T-helper 17 cell (primary cell): Measurements from ENCODE around the gene PIGL. TPM values are rescaled to one million over a fixed set of nuclear protein-coding genes. Genes with fewer than 3 reads are reported as not detected.
"Not testable (repeated sequence)": the region's sequence is repeated elsewhere in the genome, so short reads cannot be mapped to it uniquely, and the experiment has no call there.

Experiments used
- ATAC-seq: fragments of 150-1000 bp; cut with Tn5 transposase; 2 replicates; pipeline ENCODE4 v1.10.0; 2021; ENCODE audit warnings: mild to moderate bottlenecking, moderate library complexity
- DNase-seq, 3 donors: peaks; one replicate each; pipeline versions ENCODE4 v3.0.0 to v3.0.0-alpha.2; 2020 to 2021
- H3K9me3 ChIP-seq: one replicate; pipeline ENCODE4 v1.7.0; 2013; ENCODE audit warnings: low read length, mild to moderate bottlenecking; ENCODE audit not compliant: control insufficient read depth, poor library complexity, severe bottlenecking
- H3K27ac Mint-ChIP-seq: one replicate; pipeline ENCODE4 v1.8.0; 2022; ENCODE audit warnings: mild to moderate bottlenecking, moderate library complexity, mixed read lengths
- H3K27me3 Mint-ChIP-seq: one replicate; pipeline ENCODE4 v1.8.0; 2022; ENCODE audit warnings: mixed read lengths
- H3K36me3 Mint-ChIP-seq: one replicate; pipeline ENCODE4 v1.8.0; 2022; ENCODE audit warnings: low read depth, mixed read lengths
- H3K4me1 Mint-ChIP-seq: one replicate; pipeline ENCODE4 v1.8.0; 2022; ENCODE audit warnings: mild to moderate bottlenecking, mixed read lengths
- H3K4me3 Mint-ChIP-seq: one replicate; pipeline ENCODE4 v1.8.0; 2022; ENCODE audit warnings: mild to moderate bottlenecking, moderate library complexity, mixed read lengths
- total RNA-seq, 4 donors: library from RNA in 2 of 4; stranded (reverse) in 2 of 4; gene quantifications; one replicate each; pipeline ENCODE4 v1.2.3 and lab custom pipeline; 2022 to 2026

Gene PIGL
- total RNA-seq, 2 donors from 2014 or later = 54.5 to 69.0 TPM

- H3K4me1 Mint-ChIP-seq = peaks cover 45% of the 10 kb centered on the region
- H3K9me3 ChIP-seq, DNase-seq, H3K36me3 Mint-ChIP-seq, H3K27me3 Mint-ChIP-seq: not testable (repeated sequence)
- peak overlapping the region; percentile 41 for H3K4me3 Mint-ChIP-seq
- peak overlapping the region; percentile 96 for H3K27ac Mint-ChIP-seq
- ATAC-seq = peak; percentile 12
Measured at GRCh38 chr17:16202554-16203500, 14.2 kb upstream of the PIGL start.

DNA sequence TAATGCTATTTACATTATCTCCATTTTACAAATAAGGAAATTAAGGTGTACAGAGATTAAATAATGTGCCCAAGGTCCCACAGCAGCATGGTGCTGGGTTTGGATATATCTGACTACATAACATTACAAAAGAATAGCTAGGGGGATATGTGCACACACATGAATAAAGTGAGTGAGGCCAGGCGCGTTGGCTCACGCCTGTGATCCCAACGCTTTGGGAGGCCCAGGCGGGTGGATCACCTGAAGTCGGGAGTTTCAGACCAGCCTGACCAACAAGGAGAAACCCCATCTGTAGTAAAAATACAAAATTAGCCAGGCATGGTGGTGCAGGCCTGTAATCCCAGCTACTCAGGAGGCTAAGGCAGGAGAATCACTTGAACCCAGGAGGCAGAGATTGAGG is 12.2 kb upstream of the PIGL start:
- not testable (repeated sequence) for H3K36me3 Mint-ChIP-seq, ATAC-seq, H3K9me3 ChIP-seq, DNase-seq, H3K27me3 Mint-ChIP-seq
- Mint-ChIP-seq H3K4me3 (peak overlapping the region; percentile 45), H3K27ac (peak overlapping the region; percentile 96), H3K4me1 (peaks cover 39% of the 10 kb centered on the region)

DNA sequence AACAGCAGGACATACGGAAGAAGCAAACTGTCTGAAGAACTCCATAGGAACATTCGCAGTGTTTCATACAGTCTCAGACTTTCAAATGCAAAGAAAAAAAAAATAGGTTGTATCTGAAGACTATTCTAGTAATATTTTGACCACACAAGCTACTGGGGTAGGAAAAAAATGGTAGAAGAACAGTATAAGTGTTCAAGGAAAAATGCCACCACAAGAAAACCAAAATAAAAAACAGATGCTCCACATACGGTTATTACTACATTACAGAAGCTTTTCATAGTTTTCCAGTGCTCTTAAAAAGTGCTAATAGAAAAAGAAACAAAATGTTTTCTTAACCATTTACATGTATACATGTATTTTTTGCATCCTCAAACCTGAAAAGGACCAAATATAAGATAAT is 5.4 kb upstream of the PIGL start:
- Mint-ChIP-seq H3K27ac (peak overlapping the region; percentile 80), H3K4me1 (peaks cover 28% of the 10 kb centered on the region), H3K4me3 (peak overlapping the region; percentile 5), H3K27me3 (no peaks in the 10 kb centered on the region), H3K36me3 (no peaks in the 10 kb centered on the region)
- no peak for ATAC-seq
- no peaks in the 10 kb centered on the region for H3K9me3 ChIP-seq
- DNase-seq = no peak

DNA sequence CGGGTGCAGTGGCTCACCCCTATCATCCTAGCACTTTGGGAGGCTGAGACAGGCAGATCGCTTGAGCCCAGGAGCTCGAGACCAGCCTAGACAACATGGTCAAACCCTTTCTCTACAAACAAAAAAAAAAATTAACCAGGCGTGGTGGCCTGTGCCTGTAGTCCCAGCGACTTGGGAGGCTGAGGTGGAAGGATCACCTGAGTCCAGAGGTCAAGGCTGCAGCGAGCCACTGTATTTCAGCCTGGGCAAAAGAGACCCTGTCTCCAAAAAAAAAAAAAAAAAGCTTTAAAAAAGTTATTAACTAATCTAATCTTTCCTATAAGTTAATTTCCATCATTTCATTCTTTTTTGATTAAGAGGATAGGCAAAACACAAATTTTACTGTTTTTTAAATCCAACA is 4.2 kb upstream of the PIGL start:
- DNase-seq (no peak), ATAC-seq (no peak)
- Mint-ChIP-seq H3K4me1 (peaks cover 32% of the 10 kb centered on the region), H3K27ac (peak overlapping the region; percentile 80), H3K4me3 (peak overlapping the region; percentile 94), H3K27me3 (no peaks in the 10 kb centered on the region), H3K36me3 (no peaks in the 10 kb centered on the region)
- no peaks in the 10 kb centered on the region for H3K9me3 ChIP-seq

DNA sequence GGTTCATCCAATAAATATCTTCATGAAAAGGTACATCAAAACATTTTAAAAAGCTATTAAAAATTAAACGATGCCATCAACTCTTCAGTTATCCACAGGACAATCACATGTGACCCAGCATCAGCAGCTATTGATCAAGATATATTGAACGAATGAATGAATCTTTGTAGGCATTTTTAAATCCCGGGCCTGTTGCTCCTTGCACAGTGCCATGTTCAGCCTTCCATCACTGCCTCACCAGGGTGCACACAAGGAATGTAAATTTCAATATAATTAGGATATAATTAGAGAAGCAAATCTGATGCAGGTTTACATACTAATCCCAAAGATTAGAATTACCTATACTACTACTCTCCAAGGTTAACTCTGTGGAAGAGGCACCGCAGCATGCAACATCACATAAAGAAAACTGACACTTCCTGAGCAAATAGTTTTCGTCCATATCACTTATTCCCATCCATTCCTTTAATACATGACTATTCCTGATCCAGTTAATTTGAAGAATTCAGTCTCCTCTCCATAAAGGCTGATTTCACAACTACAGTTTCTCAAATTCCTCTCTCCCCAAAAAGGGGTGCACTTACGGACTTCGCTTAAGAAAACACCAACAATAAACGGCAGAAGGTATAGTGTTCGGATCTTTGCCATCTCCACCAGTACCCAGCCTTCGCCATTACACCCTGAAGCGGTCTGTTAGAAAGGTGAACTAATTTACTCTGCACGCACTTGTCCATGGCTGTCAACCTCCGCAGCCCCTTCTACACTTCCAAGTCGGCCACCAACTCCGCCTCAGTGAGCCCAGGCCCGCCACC is 2.6 kb upstream of the PIGL start:
- ATAC-seq = no peak
- no peak for DNase-seq
- H3K4me1 Mint-ChIP-seq = peaks cover 32% of the 10 kb centered on the region

DNA sequence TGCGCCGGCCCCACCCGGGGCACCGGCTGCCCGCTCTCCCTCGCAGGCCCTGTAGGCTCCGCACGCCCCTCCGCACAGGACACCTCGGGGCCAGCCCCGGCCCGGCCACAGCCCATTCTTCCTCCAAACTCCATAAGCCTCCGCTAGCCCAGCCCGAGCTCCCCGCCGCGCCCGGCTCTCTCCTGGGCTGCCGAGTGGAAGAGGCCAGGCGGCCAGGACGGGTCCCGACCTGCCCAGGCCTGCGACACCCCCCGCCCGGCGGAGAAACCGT is 2.1 kb upstream of the PIGL start:
- H3K36me3 Mint-ChIP-seq = no peaks in the 10 kb centered on the region
- H3K4me1 Mint-ChIP-seq = peaks cover 32% of the 10 kb centered on the region

More for the DNA sequence above, 2.6 kb upstream of the PIGL start:
- no peaks in the 10 kb centered on the region for H3K9me3 ChIP-seq
- Mint-ChIP-seq H3K36me3 (no peaks in the 10 kb centered on the region), H3K4me3 (peak overlapping the region; percentile 94), H3K27me3 (no peaks in the 10 kb centered on the region), H3K27ac (peak overlapping the region; percentile 80)

GRCh38 chr17:16215273-16215964 is 1.6 kb upstream of the PIGL start, which contains the start of gene NCOR1:
Gene NCOR1 (minus strand): TSS chr17:16215534. CDS start chr17:16194569, 20,965 bp downstream.
- Mint-ChIP-seq H3K27me3 (no peaks in the 10 kb centered on the region), H3K4me1 (peaks cover 32% of the 10 kb centered on the region), H3K36me3 (no peaks in the 10 kb centered on the region), H3K27ac (peak within 1 kb of the TSS; percentile 94), H3K4me3 (peak within 1 kb of the TSS; percentile 94)
- H3K9me3 ChIP-seq = no peaks in the 10 kb centered on the region
- ATAC-seq = peak; percentile 87
- peak; percentile 79 to 86 (median 84) for DNase-seq

More for the DNA sequence above, 2.1 kb upstream of the PIGL start:
- Mint-ChIP-seq H3K27me3 (no peaks in the 10 kb centered on the region), H3K27ac (peak overlapping the region; percentile 80), H3K4me3 (peak overlapping the region; percentile 94)
- DNase-seq (no peak), ATAC-seq (peak; percentile 37)
- H3K9me3 ChIP-seq = no peaks in the 10 kb centered on the region

DNA sequence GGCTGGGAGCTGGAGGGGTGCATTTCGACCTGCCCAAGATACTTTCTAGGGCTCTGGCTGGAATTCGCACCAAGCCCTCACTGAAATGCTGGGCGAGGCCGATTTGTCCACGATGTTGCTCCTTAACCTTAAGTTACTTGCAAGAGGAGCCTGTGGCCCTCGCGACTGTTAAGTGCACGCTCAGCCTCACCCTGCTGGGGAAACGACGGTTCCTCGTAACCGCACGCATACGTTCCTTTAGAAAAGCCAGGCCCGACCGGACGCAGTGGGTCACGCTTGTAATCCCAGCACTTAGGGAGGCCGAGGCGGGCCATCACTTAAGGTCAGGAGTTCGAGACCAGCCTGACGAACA is 1.1 kb upstream of the PIGL start:
- peak overlapping the region; percentile 94 for H3K27ac Mint-ChIP-seq
- H3K27me3 Mint-ChIP-seq = no peaks in the 10 kb centered on the region
- peak overlapping the region; percentile 94 for H3K4me3 Mint-ChIP-seq
- H3K36me3 Mint-ChIP-seq = no peaks in the 10 kb centered on the region
- peaks cover 30% of the 10 kb centered on the region for H3K4me1 Mint-ChIP-seq
- ATAC-seq = no peak
- no peaks in the 10 kb centered on the region for H3K9me3 ChIP-seq
- DNase-seq = peak in 2 of 3 donors; percentile 7 to 11

- H3K4me3 Mint-ChIP-seq = peak overlapping the region; percentile 94
Measured at GRCh38 chr17:16216341-16217001, 539 bp upstream of the PIGL start.

DNA sequence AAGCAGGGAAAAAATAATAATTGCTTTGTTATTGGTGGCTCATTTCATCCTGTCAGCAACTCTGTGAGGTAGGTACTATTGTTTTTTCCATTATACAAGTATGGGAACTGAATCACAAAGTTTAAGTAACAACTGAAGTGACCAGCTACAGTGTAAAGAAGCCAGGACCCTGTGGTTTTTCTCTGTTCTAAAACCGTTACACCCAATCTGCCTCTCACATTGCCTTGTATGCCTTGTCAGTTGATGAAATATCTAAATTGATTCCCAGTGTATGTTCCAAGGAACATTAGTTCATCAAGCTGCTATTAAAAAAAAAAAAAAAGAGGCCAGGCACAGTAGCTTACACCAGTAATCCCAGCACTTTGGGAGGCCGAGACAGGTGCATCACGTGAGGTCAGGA is 5.4 kb downstream of the PIGL start:
- H3K4me1 Mint-ChIP-seq = peaks cover 6% of the 10 kb centered on the region
- no peaks in the 10 kb centered on the region for H3K27me3 Mint-ChIP-seq
- DNase-seq (no peak), ATAC-seq (no peak)
- no peaks in the 10 kb centered on the region for H3K36me3 Mint-ChIP-seq
- H3K27ac Mint-ChIP-seq = peak overlapping the region; percentile 45
- no peaks in the 10 kb centered on the region for H3K9me3 ChIP-seq
- H3K4me3 Mint-ChIP-seq = no peak overlapping the region

More at GRCh38 chr17:16216341-16217001, 539 bp upstream of the PIGL start:
- Mint-ChIP-seq H3K4me1 (peaks cover 27% of the 10 kb centered on the region), H3K27ac (peak overlapping the region; percentile 94)
- not testable (repeated sequence) for H3K36me3 Mint-ChIP-seq, DNase-seq, ATAC-seq, H3K27me3 Mint-ChIP-seq, H3K9me3 ChIP-seq

DNA sequence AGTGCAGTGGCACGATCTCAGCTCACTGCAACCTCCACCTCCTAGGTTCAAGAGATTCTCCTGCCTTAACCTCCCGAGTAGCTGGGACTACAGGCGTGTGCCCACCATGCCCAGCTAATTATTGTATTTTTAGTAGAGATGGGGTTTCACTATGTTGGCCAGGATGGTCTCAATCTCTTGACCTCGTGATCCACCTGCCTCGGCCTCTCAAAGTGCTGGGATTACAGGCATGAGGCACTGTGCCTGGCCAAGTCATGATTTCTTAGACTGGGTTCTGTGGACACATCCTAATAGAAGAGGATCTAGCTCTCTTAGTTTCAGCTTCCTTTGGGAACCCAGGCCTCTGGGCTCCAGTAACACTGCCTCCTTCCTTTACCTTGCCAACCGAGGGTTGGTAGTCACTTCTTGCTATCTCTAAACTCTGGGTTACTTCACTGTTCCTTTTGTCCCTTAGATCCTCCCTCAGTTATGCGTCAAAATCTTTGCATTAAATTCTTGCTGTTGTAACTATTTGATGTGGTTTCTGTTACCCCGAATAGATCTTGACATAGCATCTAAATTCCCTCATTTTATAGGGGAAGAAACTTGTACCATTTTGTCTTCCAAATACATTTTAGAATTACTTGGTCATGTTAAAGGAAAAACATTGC is 13.0 kb downstream of the PIGL start:
- not testable (repeated sequence) for H3K27me3 Mint-ChIP-seq, H3K9me3 ChIP-seq, H3K36me3 Mint-ChIP-seq, DNase-seq
- Mint-ChIP-seq H3K4me3 (peak overlapping the region; percentile 80), H3K4me1 (peaks cover 16% of the 10 kb centered on the region), H3K27ac (peak overlapping the region; percentile 91)
- ATAC-seq = peak; percentile 53

GRCh38 chr17:16232391-16232790 is 15.4 kb downstream of the PIGL start:
- Mint-ChIP-seq H3K27ac (no peak overlapping the region), H3K36me3 (peaks cover 4% of the 10 kb centered on the region), H3K27me3 (no peaks in the 10 kb centered on the region), H3K4me3 (no peak overlapping the region), H3K4me1 (peaks cover 16% of the 10 kb centered on the region)
- ATAC-seq (no peak), DNase-seq (no peak)
- H3K9me3 ChIP-seq = no peaks in the 10 kb centered on the region
